GM12878 (cell line): ENCODE results near the gene TTC9C. TPM values are rescaled to one million over a fixed set of nuclear protein-coding genes. Genes with fewer than 3 reads are reported as not detected.
A peak's percentile ranks its signal among the peaks of the same experiment; 100 is the strongest.

Experiments used
- ATAC-seq: fragments of 200-7000 bp; cut with Tn5 transposase; 3 replicates; pipeline ENCODE4 v1.9.1; 2020; ENCODE audit warnings: mild to moderate bottlenecking, moderate library complexity
- BruUV-seq: library from RNA; stranded (reverse); fragments of 400-500 nt; replicated peaks from 2 replicates; lab custom pipeline; 2021; lab: Mats Ljungman, UMichigan
- CTCF ChIA-PET: fragments of 300-600 bp; sonication (Branson Sonifier 250); formaldehyde crosslinking; extraction: SDS; loops from one replicate; lab custom pipeline; 2021; ENCODE audit warnings: inconsistent platforms; lab: Yijun Ruan, JAX
- POLR2A ChIA-PET: fragments of 350-600 bp; formaldehyde crosslinking; extraction: SDS; loops from one replicate; lab custom pipeline; 2021; ENCODE audit warnings: inconsistent platforms; lab: Charles Lee
- RAD21 ChIA-PET: fragments of 300-600 bp; sonication (Branson Sonifier 250); formaldehyde crosslinking; loops from one replicate; lab custom pipeline; 2023; ENCODE audit warnings: antibody characterized with exemption; ENCODE audit not compliant: unreplicated experiment; lab: Charles Lee
- SMC1A ChIA-PET: fragments of 300-600 bp; sonication (Branson Sonifier 250); formaldehyde crosslinking; loops from one replicate; lab custom pipeline; 2023; ENCODE audit not compliant: unreplicated experiment, uncharacterized antibody; lab: Charles Lee
- DNase-seq: peaks from one replicate; pipeline ENCODE4 v3.0.0-alpha.2; 2011; ENCODE audit warnings: low read depth, low spot score
- FAIRE-seq: peaks from 3 replicates; lab custom pipeline; 2011; peaks lifted over from hg19 to GRCh38; lab: Jason Lieb, UNC
- H2AFZ ChIP-seq: 2 replicates; pipeline ENCODE4 v1.6.0; 2011; ENCODE audit warnings: low read depth, low read length, control low read depth; ENCODE audit not compliant: control insufficient read depth
- H3K27ac ChIP-seq: 2 replicates; pipeline ENCODE4 v1.5.1; 2011; ENCODE audit warnings: control low read depth; ENCODE audit not compliant: control insufficient read depth, insufficient read depth
- H3K27me3 ChIP-seq, 2 experiments: replicated peaks in 1 of 2; 2 replicates each; pipeline versions ENCODE4 v1.6.0 to v1.6.1; 2011; ENCODE audit warnings: low read length in 1 of 2; ENCODE audit not compliant: control insufficient read depth in 2 of 2, insufficient read depth in 2 of 2
- H3K36me3 ChIP-seq, 2 experiments: 2 replicates each; pipeline ENCODE4 v1.5.1; 2011; ENCODE audit warnings: low read length in 1 of 2; ENCODE audit not compliant: control insufficient read depth in 2 of 2, insufficient read depth in 2 of 2
- H3K4me1 ChIP-seq: 2 replicates; pipeline ENCODE4 v1.6.1; 2011; ENCODE audit warnings: mild to moderate bottlenecking, low read length, moderate library complexity, mixed read lengths; ENCODE audit not compliant: control insufficient read depth, insufficient read depth
- H3K4me2 ChIP-seq: 2 replicates; pipeline ENCODE4 v1.6.0; 2011; ENCODE audit warnings: control low read depth; ENCODE audit not compliant: control insufficient read depth, insufficient read depth
- H3K4me3 ChIP-seq: fragments of 200-600 bp; sonication (generic); 2 replicates; pipeline ENCODE4 v1.5.1; 2016
- H3K79me2 ChIP-seq: 2 replicates; pipeline ENCODE4 v1.6.0; 2011; ENCODE audit warnings: low read length; ENCODE audit not compliant: control insufficient read depth, insufficient read depth
- H3K9ac ChIP-seq: 2 replicates; pipeline ENCODE4 v1.8.0; 2011; ENCODE audit warnings: low read length, control low read depth, mixed read lengths; ENCODE audit not compliant: control insufficient read depth, insufficient read depth
- H3K9me3 ChIP-seq: replicated peaks from 3 replicates; pipeline ENCODE4 v1.5.1; 2011; ENCODE audit warnings: mild to moderate bottlenecking, low read length; ENCODE audit not compliant: control insufficient read depth, insufficient read depth
- H4K20me1 ChIP-seq: 2 replicates; pipeline ENCODE4 v1.6.0; 2011; ENCODE audit not compliant: control insufficient read depth, insufficient read depth
- CBFB ChIP-seq: IDR thresholded peaks from 2 replicates; pipeline ENCODE4 v1.6.1; 2016; ENCODE audit warnings: antibody characterized with exemption, low read depth
- DPF2 ChIP-seq: fragments of 450-650 bp; IDR thresholded peaks from 2 replicates; pipeline ENCODE4 v1.6.1; 2017; ENCODE audit warnings: mild to moderate bottlenecking
- EED ChIP-seq: sonication (generic); IDR thresholded peaks from 2 replicates; pipeline ENCODE4 v1.6.1; 2016; ENCODE audit warnings: antibody characterized with exemption, low read depth
- LARP7 ChIP-seq: fragments of 450-650 bp; IDR thresholded peaks from 2 replicates; pipeline ENCODE4 v1.6.1; 2017; ENCODE audit warnings: mild to moderate bottlenecking
- NFXL1 ChIP-seq: fragments of 450-650 bp; IDR thresholded peaks from 2 replicates; pipeline ENCODE4 v1.6.1; 2017; ENCODE audit warnings: antibody characterized with exemption, mild to moderate bottlenecking, borderline replicate concordance
- NKRF ChIP-seq: fragments of 450-650 bp; conservative IDR thresholded peaks from 2 replicates; pipeline ENCODE4 v1.6.1; 2017; ENCODE audit warnings: mild to moderate bottlenecking, moderate library complexity
- POLR2AphosphoS2 ChIP-seq: IDR thresholded peaks from 2 replicates; pipeline ENCODE4 v1.6.1; 2011; ENCODE audit warnings: low read depth, mild to moderate bottlenecking, low read length, improper control_type of control experiment, moderate library complexity
- RBBP5 ChIP-seq: fragments of 200-600 bp; sonication (generic); conservative IDR thresholded peaks from 2 replicates; pipeline ENCODE4 v1.6.1; 2016
- REST ChIP-seq: IDR thresholded peaks from 2 replicates; pipeline ENCODE4 v1.6.1; 2012; ENCODE audit warnings: mild to moderate bottlenecking, low read depth, low read length
- RFX5 ChIP-seq: IDR thresholded peaks from 2 replicates; pipeline ENCODE4 v1.6.1; 2011; ENCODE audit warnings: low read depth, low read length, improper control_type of control experiment
- TCF12 ChIP-seq: IDR thresholded peaks from 2 replicates; pipeline ENCODE4 v1.6.1; 2011; ENCODE audit warnings: low read depth, mild to moderate bottlenecking, low read length
- ZNF207 ChIP-seq: fragments of 450-650 bp; IDR thresholded peaks from 2 replicates; pipeline ENCODE4 v1.6.1; 2014; ENCODE audit warnings: antibody characterized with exemption, mild to moderate bottlenecking, borderline replicate concordance
- WGBS: methylation state at CpG from one replicate; pipeline ENCODE4 v1.1.6; 2016; ENCODE audit warnings: low lambda C conversion rate; ENCODE audit not compliant: insufficient replicate concordance, insufficient coverage; ENCODE audit errors: missing lambda C conversion rate; 5-methylcytosine and 5-hydroxymethylcytosine counted together
- in situ Hi-C: fragments of 300-500 bp; cut with MboI; formaldehyde crosslinking; loops from 9 replicates; pipeline ENCODE4 v1.14.3; 2018; ENCODE audit warnings: mixed read lengths
- intact Hi-C: fragments of 100-400 bp; cut with micrococcal nuclease; formaldehyde crosslinking; loops from one replicate; pipeline ENCODE4 v1.14.2; 2022; ENCODE audit not compliant: unreplicated experiment
- polyA plus RNA-seq, 11 experiments: library from polyadenylated mRNA; depleted of rRNA in 4 of 11; unstranded in 6 of 11; stranded (reverse) in 5 of 11; fragments of >200 nt; fragmentation: Nextera tagmentation in 4 of 11; fragmentation: Illumina TruSeq in 1 of 11; extraction: Ambion mirVana in 4 of 11; extraction: Trizol in 1 of 11; gene quantifications; 1 replicate in 1 of 11; 2 replicates in 10 of 11; pipeline versions ENCODE4 v1.2.1 to v1.2.3, GENCODE V29; 2011 to 2016; ENCODE audit warnings: inconsistent platforms in 2 of 11, missing spikeins in 2 of 11, low read depth in 1 of 11
- total RNA-seq, 4 experiments: library from RNA; depleted of rRNA in 3 of 4; stranded (reverse); fragments of >200 nt in 3 of 4; fragmentation: Illumina TruSeq in 1 of 4; extraction: Trizol in 1 of 4; gene quantifications; 2 replicates each; pipeline versions ENCODE4 v1.2.1 to v1.2.3, GENCODE V29; 2013 to 2021
- TF ChIP-seq, protein P1 (sequence below): fragments of 450-650 bp; IDR thresholded peaks from 2 replicates; pipeline ENCODE4 v1.6.1; 2017; ENCODE audit warnings: mild to moderate bottlenecking
- TF ChIP-seq, protein P2 (sequence below): fragments of 450-650 bp; IDR thresholded peaks from 2 replicates; pipeline ENCODE4 v1.6.1; 2016; ENCODE audit warnings: mild to moderate bottlenecking
- TF ChIP-seq, protein P3 (sequence below): IDR thresholded peaks from 2 replicates; pipeline ENCODE4 v1.6.1; 2011; ENCODE audit warnings: low read depth, mild to moderate bottlenecking, low read length, moderate library complexity, borderline replicate concordance; ENCODE audit errors: extremely low read depth

TTC9C gene
- total and polyA plus RNA-seq, 10 of the 15 experiments (the other 5 are each of a cell fraction or from before 2014, with no cell fraction given) = 42.0 to 72.3 (median 50.4) TPM

- FAIRE-seq (no peak), ATAC-seq (peak; percentile 15), DNase-seq (no peak)
- Histone ChIP-seq H3K4me3 (peak overlapping the region; percentile 100), H2AFZ (no peak overlapping the region; the same call in 1 of the 2 replicates), H4K20me1 (peaks cover 11% of the 10 kb centered on the region; the same call in 1 of the 2 replicates), H3K79me2 (peaks cover 79% of the 10 kb centered on the region), H3K27ac (peak overlapping the region; percentile 94), H3K9ac (peak overlapping the region; percentile 91), H3K9me3 (no peaks in the 10 kb centered on the region; the same call in 2 of the 3 replicates), H3K4me2 (peak overlapping the region; percentile 38; the same call in 1 of the 2 replicates), H3K27me3 (no peaks in the 10 kb centered on the region), H3K4me1 (no peaks in the 10 kb centered on the region; the same call in 1 of the 2 replicates), H3K36me3 (peaks cover 9 to 28% of the 10 kb centered on the region in 2 experiments)
- 0% methylated on average over 11 of the region's 37 CpGs for WGBS
- in situ Hi-C loops = no loop called here
- BruUV-seq = no TSS peak
- intact Hi-C loops = loop anchor here (1.0 to 5.0 kb wide), 6 partner anchors 18 to 129 kb away; partner anchors contain the start of genes MTA2, NXF1, TAF6L and ZBTB3
- ChIA-PET POLR2A (interaction anchor here (0.5 to 6.8 kb wide), 31 partner anchors 12 to 1481 kb away, joined by 3 to 79 read pairs (median 8); partner anchors contain the start of genes BSCL2, C11orf98, CSKMT and EEF1G), SMC1A (interaction anchor here (1.0 to 4.8 kb wide), 13 partner anchors 8 to 154 kb away, joined by 3 to 27 read pairs (median 5); partner anchors contain the start of genes BSCL2, C11orf98, CSKMT and GANAB), CTCF (interaction anchor here (0.9 to 5.4 kb wide), 11 partner anchors 17 to 158 kb away, joined by 3 to 34 read pairs (median 6); partner anchors contain the start of genes BSCL2, C11orf98, CSKMT and TAF6L), RAD21 (interaction anchor here (1.0 to 5.2 kb wide), 16 partner anchors 17 to 302 kb away, joined by 3 to 44 read pairs (median 6); partner anchors contain the start of genes C11orf98, CSKMT, POLR2G and TAF6L)
- TF ChIP-seq, protein P1, sequence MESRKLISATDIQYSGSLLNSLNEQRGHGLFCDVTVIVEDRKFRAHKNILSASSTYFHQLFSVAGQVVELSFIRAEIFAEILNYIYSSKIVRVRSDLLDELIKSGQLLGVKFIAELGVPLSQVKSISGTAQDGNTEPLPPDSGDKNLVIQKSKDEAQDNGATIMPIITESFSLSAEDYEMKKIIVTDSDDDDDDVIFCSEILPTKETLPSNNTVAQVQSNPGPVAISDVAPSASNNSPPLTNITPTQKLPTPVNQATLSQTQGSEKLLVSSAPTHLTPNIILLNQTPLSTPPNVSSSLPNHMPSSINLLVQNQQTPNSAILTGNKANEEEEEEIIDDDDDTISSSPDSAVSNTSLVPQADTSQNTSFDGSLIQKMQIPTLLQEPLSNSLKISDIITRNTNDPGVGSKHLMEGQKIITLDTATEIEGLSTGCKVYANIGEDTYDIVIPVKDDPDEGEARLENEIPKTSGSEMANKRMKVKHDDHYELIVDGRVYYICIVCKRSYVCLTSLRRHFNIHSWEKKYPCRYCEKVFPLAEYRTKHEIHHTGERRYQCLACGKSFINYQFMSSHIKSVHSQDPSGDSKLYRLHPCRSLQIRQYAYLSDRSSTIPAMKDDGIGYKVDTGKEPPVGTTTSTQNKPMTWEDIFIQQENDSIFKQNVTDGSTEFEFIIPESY = no peak
- TF ChIP-seq POLR2AphosphoS2 (no peak), CBFB (no peak), RBBP5 (no peak), LARP7 (peak; percentile 97; the same call in 1 of the 2 replicates), TCF12 (no peak), REST (no peak), NFXL1 (peak; percentile 98), DPF2 (peak; percentile 86), NKRF (0 out of 2 replicates have a peak, but pooled peaks have one; percentile 75), EED (no peak), ZNF207 (no peak), RFX5 (no peak; the same call in 1 of the 2 replicates)
- TF ChIP-seq, protein P2, sequence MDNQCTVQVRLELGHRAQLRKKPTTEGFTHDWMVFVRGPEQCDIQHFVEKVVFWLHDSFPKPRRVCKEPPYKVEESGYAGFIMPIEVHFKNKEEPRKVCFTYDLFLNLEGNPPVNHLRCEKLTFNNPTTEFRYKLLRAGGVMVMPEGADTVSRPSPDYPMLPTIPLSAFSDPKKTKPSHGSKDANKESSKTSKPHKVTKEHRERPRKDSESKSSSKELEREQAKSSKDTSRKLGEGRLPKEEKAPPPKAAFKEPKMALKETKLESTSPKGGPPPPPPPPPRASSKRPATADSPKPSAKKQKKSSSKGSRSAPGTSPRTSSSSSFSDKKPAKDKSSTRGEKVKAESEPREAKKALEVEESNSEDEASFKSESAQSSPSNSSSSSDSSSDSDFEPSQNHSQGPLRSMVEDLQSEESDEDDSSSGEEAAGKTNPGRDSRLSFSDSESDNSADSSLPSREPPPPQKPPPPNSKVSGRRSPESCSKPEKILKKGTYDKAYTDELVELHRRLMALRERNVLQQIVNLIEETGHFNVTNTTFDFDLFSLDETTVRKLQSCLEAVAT = no peak
- TF ChIP-seq, protein P3, sequence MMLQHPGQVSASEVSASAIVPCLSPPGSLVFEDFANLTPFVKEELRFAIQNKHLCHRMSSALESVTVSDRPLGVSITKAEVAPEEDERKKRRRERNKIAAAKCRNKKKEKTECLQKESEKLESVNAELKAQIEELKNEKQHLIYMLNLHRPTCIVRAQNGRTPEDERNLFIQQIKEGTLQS = no peak
Observed at GRCh38 chr11:62726915-62727164, 1.4 kb upstream of the TTC9C start.
